GM18870 (cell line): ENCODE measurements around the gene KRT3.

Experiments used
- ATAC-seq: cut with Tn5 transposase; IDR thresholded peaks from one replicate; pipeline ENCODE4 v1.9.1; 2021; ENCODE audit warnings: moderate library complexity; ENCODE audit not compliant: unreplicated experiment

The KRT3 gene

GRCh38 chr12:52827499-52828090 is 31.7 kb upstream of the KRT3 start:
- no peak for ATAC-seq

GRCh38 chr12:52826611-52827498 is 30.9 kb upstream of the KRT3 start:
- no peak for ATAC-seq

- no peak for ATAC-seq
Measured at GRCh38 chr12:52825961-52826360, 30.0 kb upstream of the KRT3 start.

GRCh38 chr12:52824741-52825410 is 29.0 kb upstream of the KRT3 start:
- ATAC-seq = no peak

- no peak for ATAC-seq
Measured at GRCh38 chr12:52823761-52824450, 28.0 kb upstream of the KRT3 start.

- no peak for ATAC-seq
Measured at GRCh38 chr12:52822771-52823510, 27.0 kb upstream of the KRT3 start.

- no peak for ATAC-seq
Measured at GRCh38 chr12:52821826-52822660, 26.1 kb upstream of the KRT3 start.

- no peak for ATAC-seq
Measured at GRCh38 chr12:52821071-52821730, 25.3 kb upstream of the KRT3 start.

GRCh38 chr12:52820521-52820920 is 24.6 kb upstream of the KRT3 start:
- ATAC-seq = no peak

- no peak for ATAC-seq
Measured at GRCh38 chr12:52819731-52820510, 24.0 kb upstream of the KRT3 start.

GRCh38 chr12:52818887-52819420 is 23.0 kb upstream of the KRT3 start:
- ATAC-seq = no peak

GRCh38 chr12:52818388-52818787 is 22.5 kb upstream of the KRT3 start:
- ATAC-seq = no peak

- ATAC-seq = no peak
Measured at GRCh38 chr12:52817699-52818238, 21.9 kb upstream of the KRT3 start.

GRCh38 chr12:52817003-52817698 is 21.2 kb upstream of the KRT3 start:
- no peak for ATAC-seq

- ATAC-seq = no peak
Measured at GRCh38 chr12:52815676-52816588, 20.0 kb upstream of the KRT3 start.

GRCh38 chr12:52815161-52815560 is 19.2 kb upstream of the KRT3 start:
- ATAC-seq = no peak
